K562 (cell line): ENCODE results near the gene COL6A1. TPM values are rescaled to one million over a fixed set of nuclear protein-coding genes. Genes with fewer than 3 reads are reported as not detected.

Source experiments
- ATAC-seq: fragments of 200-7000 bp; cut with Tn5 transposase; 3 replicates; pipeline ENCODE4 v1.9.1; 2020; ENCODE audit warnings: moderate library complexity
- BruUV-seq: library from RNA; stranded (reverse); fragments of 400-500 nt; replicated peaks from 2 replicates; lab custom pipeline; 2021; lab: Mats Ljungman, UMichigan
- CTCF ChIA-PET: fragments of 300-600 bp; formaldehyde crosslinking; extraction: SDS; loops from one replicate; lab custom pipeline; 2021; ENCODE audit warnings: low intra/inter-chr PET ratio; lab: Yijun Ruan, JAX
- POLR2A ChIA-PET: fragments of 300-600, 350-650 bp; sonication (Branson Sonifier 250); formaldehyde crosslinking; extraction: SDS; loops from one replicate; lab custom pipeline; 2021; ENCODE audit warnings: antibody characterized with exemption, inconsistent platforms; lab: Yijun Ruan, JAX
- DNase-seq, 4 experiments: peaks; one replicate each; pipeline versions ENCODE4 v3.0.0 to v3.0.0-alpha.2; 2011 to 2018; ENCODE audit warnings: low spot score in 3 of 4, mixed read lengths in 3 of 4; ENCODE audit errors: extremely low read depth in 1 of 4
- FAIRE-seq: peaks from 2 replicates; lab custom pipeline; 2011; peaks lifted over from hg19 to GRCh38; lab: Jason Lieb, UNC
- H2AFZ ChIP-seq: 2 replicates; pipeline ENCODE4 v1.6.0; 2011; ENCODE audit warnings: low read depth, low read length, control low read depth, inconsistent platforms
- H3K27ac ChIP-seq: fragments of 200-600 bp; 3 replicates; pipeline ENCODE4 v1.8.0; 2011; ENCODE audit warnings: low read depth, mild to moderate bottlenecking, control low read depth, inconsistent platforms, low read length, moderate library complexity, mixed read lengths; ENCODE audit errors: extremely low read depth
- H3K27me3 ChIP-seq, 2 experiments: fragments of 300-600 bp in 1 of 2; 2 replicates in 1 of 2; 3 replicates in 1 of 2; pipeline versions ENCODE4 v1.6.0 to v1.8.0; 2011; ENCODE audit warnings: inconsistent platforms in 2 of 2, low read length in 2 of 2, mild to moderate bottlenecking in 1 of 2, mixed read lengths in 1 of 2, moderate library complexity in 1 of 2; ENCODE audit not compliant: control insufficient read depth in 2 of 2, insufficient read depth in 2 of 2
- H3K36me3 ChIP-seq: fragments of 300-600 bp; 3 replicates; pipeline ENCODE4 v1.8.0; 2011; ENCODE audit warnings: mild to moderate bottlenecking, low read length, inconsistent platforms; ENCODE audit not compliant: control insufficient read depth, insufficient read depth
- H3K4me1 ChIP-seq, 2 experiments: fragments of 200-600 bp in 1 of 2; replicated peaks in 1 of 2; 2 replicates in 1 of 2; 3 replicates in 1 of 2; pipeline versions ENCODE4 v1.5.1 to v1.8.0; 2011; ENCODE audit warnings: inconsistent platforms in 2 of 2, low read length in 2 of 2, mild to moderate bottlenecking in 1 of 2, mixed read lengths in 1 of 2, moderate library complexity in 1 of 2; ENCODE audit not compliant: control insufficient read depth in 2 of 2, insufficient read depth in 2 of 2
- H3K4me2 ChIP-seq: 2 replicates; pipeline ENCODE4 v1.6.1; 2011; ENCODE audit warnings: low read length, control low read depth, inconsistent platforms, mixed read lengths; ENCODE audit not compliant: insufficient read depth
- H3K4me3 ChIP-seq: fragments of 200-600 bp; sonication (generic), shearing (Covaris generic); 2 replicates; pipeline ENCODE4 v1.5.1; 2016; ENCODE audit warnings: control low read depth, inconsistent platforms
- H3K79me2 ChIP-seq: fragments of 200-600 bp; 3 replicates; pipeline ENCODE4 v1.8.0; 2011; ENCODE audit warnings: low read length, inconsistent platforms; ENCODE audit not compliant: control insufficient read depth, insufficient read depth
- H3K9ac ChIP-seq, 2 experiments: 2 replicates each; pipeline versions ENCODE4 v1.6.0 to v1.6.1; 2011; ENCODE audit warnings: low read depth in 2 of 2, low read length in 2 of 2, control low read depth in 1 of 2, inconsistent platforms in 1 of 2, mild to moderate bottlenecking in 1 of 2, mixed read lengths in 1 of 2; ENCODE audit not compliant: insufficient read depth in 1 of 2
- H3K9me1 ChIP-seq: one replicate; pipeline ENCODE4 v1.6.0; 2011; ENCODE audit warnings: inconsistent platforms, mild to moderate bottlenecking, low read length, moderate library complexity; ENCODE audit not compliant: control insufficient read depth, insufficient read depth
- H3K9me3 ChIP-seq: replicated peaks from 2 replicates; pipeline ENCODE4 v1.5.1; 2011; ENCODE audit warnings: low read depth, low read length, inconsistent platforms; ENCODE audit not compliant: control insufficient read depth, insufficient read depth
- H4K20me1 ChIP-seq: replicated peaks from 2 replicates; pipeline ENCODE4 v1.6.1; 2011; ENCODE audit warnings: low read length, inconsistent platforms, mixed read lengths; ENCODE audit not compliant: control insufficient read depth, insufficient read depth
- ARID2 ChIP-seq: fragments of 450-650 bp; IDR thresholded peaks from 2 replicates; pipeline ENCODE4 v1.6.1; 2017; ENCODE audit warnings: antibody characterized with exemption, mild to moderate bottlenecking
- BMI1 ChIP-seq: fragments of 150-350 bp; IDR thresholded peaks from 2 replicates; pipeline ENCODE4 v1.6.1; 2014; ENCODE audit warnings: low read length
- HIVEP1 ChIP-seq: fragments of 250-450 bp; sonication (Bioruptor Pico); IDR thresholded peaks from 2 replicates; pipeline ENCODE4 v1.4.0; 2020; ENCODE audit warnings: mild to moderate bottlenecking
- NCOA2 ChIP-seq, 2 experiments: fragments of 450-650 bp; IDR thresholded peaks; 2 replicates each; pipeline ENCODE4 v1.6.1; 2018; ENCODE audit warnings: mild to moderate bottlenecking in 2 of 2, moderate library complexity in 1 of 2; ENCODE audit not compliant: partially characterized antibody in 2 of 2
- YBX1 ChIP-seq: fragments of 450-650 bp; IDR thresholded peaks from 2 replicates; pipeline ENCODE4 v1.7.1; 2016; ENCODE audit warnings: mild to moderate bottlenecking
- ZNF589 ChIP-seq: fragments of 200-800 bp; sonication (Bioruptor generic); IDR thresholded peaks from 2 replicates; pipeline ENCODE4 v1.6.1; 2016; ENCODE audit warnings: low read depth, missing genetic modification characterization, missing compliant biosample characterization
- ZZZ3 ChIP-seq: fragments of 450-650 bp; IDR thresholded peaks from 2 replicates; pipeline ENCODE4 v1.6.1; 2016; ENCODE audit warnings: antibody characterized with exemption, mild to moderate bottlenecking, moderate library complexity
- WGBS: fragments of 100-300 bp; shearing (Covaris generic); methylation state at CpG from one replicate; pipeline ENCODE4 v1.1.6; 2016; ENCODE audit warnings: low coverage, mixed read lengths; ENCODE audit not compliant: insufficient coverage; ENCODE audit errors: missing lambda C conversion rate; 5-methylcytosine and 5-hydroxymethylcytosine counted together
- in situ Hi-C: fragments of 300-500 bp; cut with MboI; formaldehyde crosslinking; loops from 4 replicates; pipeline ENCODE4 v1.15.0; 2018; ENCODE audit warnings: inconsistent platforms, mixed read lengths
- intact Hi-C: fragments of 100-400 bp; cut with micrococcal nuclease; formaldehyde crosslinking; loops from 2 replicates; pipeline ENCODE4 v1.14.2; 2022
- polyA plus RNA-seq, 8 experiments: library from polyadenylated mRNA; depleted of rRNA in 4 of 8; stranded (reverse) in 5 of 8; unstranded in 3 of 8; fragments of >200 nt; fragmentation: Nextera tagmentation in 2 of 8; fragmentation: Illumina TruSeq in 1 of 8; extraction: Ambion mirVana in 2 of 8; extraction: Trizol in 1 of 8; gene quantifications; 2 replicates each; pipeline versions ENCODE4 v1.2.1 to v1.2.3, GENCODE V29; 2011 to 2014; ENCODE audit warnings: inconsistent platforms in 1 of 8, missing spikeins in 1 of 8
- total RNA-seq, 7 experiments: library from RNA; depleted of rRNA in 6 of 7; stranded (reverse); fragments of >200 nt in 6 of 7; fragmentation: Illumina TruSeq in 2 of 7; extraction: Trizol in 2 of 7; gene quantifications; 2 replicates each; pipeline versions ENCODE4 v1.2.1 to v1.2.3, GENCODE V29; 2011 to 2021; ENCODE audit warnings: low replicate concordance in 1 of 7
- TF ChIP-seq, protein P1 (sequence below): fragments of 450-650 bp; formaldehyde crosslinking; IDR thresholded peaks from 2 replicates; pipeline ENCODE4 v1.4.0; 2020; ENCODE audit warnings: mild to moderate bottlenecking, mixed read lengths

The COL6A1 gene
- total and polyA plus RNA-seq, 9 of the 15 experiments (the other 6 are each of a cell fraction or from before 2014, with no cell fraction given), result 0.07 to 1.3 (median 0.14) TPM; not detected in 3

GRCh38 chr21:45934085-45934484, 47.5 kb upstream of the COL6A1 start:
- Histone ChIP-seq H2AFZ (no peak overlapping the region), H3K4me2 (no peak overlapping the region), H3K36me3 (no peaks in the 10 kb centered on the region), H3K9me1 (no peaks in the 10 kb centered on the region), H3K9me3 (no peaks in the 10 kb centered on the region), H4K20me1 (peaks cover 21% of the 10 kb centered on the region), H3K9ac (no peak overlapping the region), H3K27ac (no peak overlapping the region), H3K4me1 (no peaks in the 10 kb centered on the region), H3K79me2 (no peaks in the 10 kb centered on the region), H3K27me3 (peaks cover 21 to 61% of the 10 kb centered on the region in 2 experiments), H3K4me3 (no peak overlapping the region)
- POLR2A ChIA-PET, result interaction anchor here (0.6 to 1.5 kb wide), 4 partner anchors 12 to 30 kb away, joined by 3 read pairs; no protein-coding TSS in a partner anchor
- no peak for TF ChIP-seq ZZZ3
- TF ChIP-seq BMI1, result no peak
- no peak for TF ChIP-seq ARID2
- TF ChIP-seq YBX1, result no peak
- no peak for TF ChIP-seq HIVEP1 (CRISPR knock-in tag)
- TF ChIP-seq, protein P1, sequence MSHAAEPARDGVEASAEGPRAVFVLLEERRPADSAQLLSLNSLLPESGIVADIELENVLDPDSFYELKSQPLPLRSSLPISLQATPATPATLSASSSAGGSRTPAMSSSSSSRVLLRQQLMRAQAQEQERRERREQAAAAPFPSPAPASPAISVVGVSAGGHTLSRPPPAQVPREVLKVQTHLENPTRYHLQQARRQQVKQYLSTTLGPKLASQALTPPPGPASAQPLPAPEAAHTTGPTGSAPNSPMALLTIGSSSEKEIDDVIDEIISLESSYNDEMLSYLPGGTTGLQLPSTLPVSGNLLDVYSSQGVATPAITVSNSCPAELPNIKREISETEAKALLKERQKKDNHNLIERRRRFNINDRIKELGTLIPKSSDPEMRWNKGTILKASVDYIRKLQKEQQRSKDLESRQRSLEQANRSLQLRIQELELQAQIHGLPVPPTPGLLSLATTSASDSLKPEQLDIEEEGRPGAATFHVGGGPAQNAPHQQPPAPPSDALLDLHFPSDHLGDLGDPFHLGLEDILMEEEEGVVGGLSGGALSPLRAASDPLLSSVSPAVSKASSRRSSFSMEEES (CRISPR knock-in tag), result no peak
- TF ChIP-seq ZNF589 (CRISPR knock-in tag), result no peak
- no peak for TF ChIP-seq NCOA2 (IDR thresholded peaks at IDR 0.05; ENCODE audit: partially characterized antibody in 2 of 2)
- no peak for DNase-seq
- intact Hi-C loops (no loop called here), in situ Hi-C loops (no loop called here)
- CTCF ChIA-PET, result no interaction called here
- 0% methylated on average over 6 of the region's 6 CpGs for WGBS
- FAIRE-seq, result no peak
- no peak for ATAC-seq
- BruUV-seq, result no TSS peak
